Right lobe of liver (tissue), 6 donors: ENCODE data around the gene DOCK1. TPM values are rescaled to one million over a fixed set of nuclear protein-coding genes. Genes with fewer than 3 reads are reported as not detected.

Source experiments
- ATAC-seq, 4 donors: fragments of 200-7000 bp; cut with Tn5 transposase; one replicate each; pipeline ENCODE4 v1.9.1; 2020; ENCODE audit warnings: mild to moderate bottlenecking in 4 of 4, moderate library complexity in 4 of 4
- DNase-seq, 3 donors: peaks; one replicate each; pipeline ENCODE4 v3.0.0-alpha.2; 2020
- H3K27ac ChIP-seq, 3 donors: fragments of 200-600 bp; one replicate each; pipeline ENCODE4 v1.8.0; 2022
- H3K27me3 ChIP-seq, 2 donors: fragments of 200-600 bp; one replicate each; pipeline ENCODE4 v1.8.0; 2022
- H3K36me3 ChIP-seq, 4 donors: fragments of 200-600 bp; sonication (generic) in 1 of 4; one replicate each; pipeline versions ENCODE4 v1.5.1 to v1.8.0; 2017 to 2022; ENCODE audit warnings: control low read depth in 1 of 4
- H3K4me1 ChIP-seq, 4 donors: fragments of 200-600 bp; sonication (generic) in 1 of 4; one replicate each; pipeline versions ENCODE4 v1.5.1 to v1.8.0; 2017 to 2022; ENCODE audit warnings: control low read depth in 1 of 4
- H3K4me3 ChIP-seq, 3 donors: fragments of 200-600 bp; one replicate each; pipeline ENCODE4 v1.8.0; 2022
- H3K9me3 ChIP-seq, 4 donors: fragments of 200-600 bp; sonication (generic) in 1 of 4; one replicate each; pipeline versions ENCODE4 v1.5.1 to v1.8.0; 2017 to 2022; ENCODE audit warnings: control low read depth in 1 of 4
- POLR2A ChIP-seq: fragments of 450-650 bp; IDR thresholded peaks from one replicate; pipeline ENCODE4 v1.6.1; 2017; ENCODE audit warnings: antibody characterized with exemption, mild to moderate bottlenecking
- WGBS: methylation state at CpG from one replicate; pipeline ENCODE4 v1.1.6; 2018; ENCODE audit warnings: low coverage, low lambda C conversion rate; ENCODE audit not compliant: insufficient coverage; ENCODE audit errors: missing lambda C conversion rate; 5-methylcytosine and 5-hydroxymethylcytosine counted together
- intact Hi-C, 2 donors: fragments of 100-400 bp; cut with DNase I; formaldehyde crosslinking; loops; one replicate each; pipeline versions ENCODE4 v1.11.2 to v1.14.1; 2022
- total RNA-seq, 6 experiments: library from RNA; depleted of rRNA in 2 of 6; stranded (reverse); fragments of >200 nt in 2 of 6; fragmentation: NEBNext Ultra II Directional in 3 of 6; extraction: Animal tissue kit (Norgen Biotek cat#: 25700) in 3 of 6; gene quantifications; one replicate each; pipeline versions ENCODE4 v1.1.0 to v1.2.4, GENCODE V29; 2016 to 2023
- TF ChIP-seq, protein P1 (sequence below), 4 donors: fragments of 200-600 bp in 3 of 4; fragments of 450-650 bp in 1 of 4; IDR thresholded peaks; one replicate each; pipeline versions ENCODE4 v1.5.1 to v1.8.0; 2016 to 2022; ENCODE audit warnings: antibody characterized with exemption in 4 of 4, mild to moderate bottlenecking in 2 of 4
- donor health status: DM: no; HTN: yes; CAD: no.
- donor health status: DM: no; HTN: no; CAD: no.
- donor health status: DM: no; HTN: no; CAD: no.
- donor health status: DM: no; HTN: yes; CAD: no.
- donor health status: DM: no; HTN: yes; CAD: no.

DOCK1 gene
- total RNA-seq, 6 experiments from 2014 or later, result 13.8 to 17.8 (median 14.6) TPM

GRCh38 chr10:127200646-127201045, 295.4 kb downstream of the DOCK1 start:
- Histone ChIP-seq H3K4me1 (peaks cover 0 to 3% (median 0%) of the 10 kb centered on the region in 4 donors), H3K4me3 (no peak overlapping the region), H3K9me3 (no peaks in the 10 kb centered on the region), H3K27ac (no peak overlapping the region), H3K36me3 (no peaks in the 10 kb centered on the region), H3K27me3 (no peaks in the 10 kb centered on the region)
- ATAC-seq (no peak), DNase-seq (no peak)
- TF ChIP-seq, protein P1, sequence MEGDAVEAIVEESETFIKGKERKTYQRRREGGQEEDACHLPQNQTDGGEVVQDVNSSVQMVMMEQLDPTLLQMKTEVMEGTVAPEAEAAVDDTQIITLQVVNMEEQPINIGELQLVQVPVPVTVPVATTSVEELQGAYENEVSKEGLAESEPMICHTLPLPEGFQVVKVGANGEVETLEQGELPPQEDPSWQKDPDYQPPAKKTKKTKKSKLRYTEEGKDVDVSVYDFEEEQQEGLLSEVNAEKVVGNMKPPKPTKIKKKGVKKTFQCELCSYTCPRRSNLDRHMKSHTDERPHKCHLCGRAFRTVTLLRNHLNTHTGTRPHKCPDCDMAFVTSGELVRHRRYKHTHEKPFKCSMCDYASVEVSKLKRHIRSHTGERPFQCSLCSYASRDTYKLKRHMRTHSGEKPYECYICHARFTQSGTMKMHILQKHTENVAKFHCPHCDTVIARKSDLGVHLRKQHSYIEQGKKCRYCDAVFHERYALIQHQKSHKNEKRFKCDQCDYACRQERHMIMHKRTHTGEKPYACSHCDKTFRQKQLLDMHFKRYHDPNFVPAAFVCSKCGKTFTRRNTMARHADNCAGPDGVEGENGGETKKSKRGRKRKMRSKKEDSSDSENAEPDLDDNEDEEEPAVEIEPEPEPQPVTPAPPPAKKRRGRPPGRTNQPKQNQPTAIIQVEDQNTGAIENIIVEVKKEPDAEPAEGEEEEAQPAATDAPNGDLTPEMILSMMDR (IDR thresholded peaks at IDR 0.05), result no peak
- TF ChIP-seq POLR2A, result no peak
- 90% methylated on average over 8 of the region's 8 CpGs for WGBS
- intact Hi-C loops, result no loop called here

DNA sequence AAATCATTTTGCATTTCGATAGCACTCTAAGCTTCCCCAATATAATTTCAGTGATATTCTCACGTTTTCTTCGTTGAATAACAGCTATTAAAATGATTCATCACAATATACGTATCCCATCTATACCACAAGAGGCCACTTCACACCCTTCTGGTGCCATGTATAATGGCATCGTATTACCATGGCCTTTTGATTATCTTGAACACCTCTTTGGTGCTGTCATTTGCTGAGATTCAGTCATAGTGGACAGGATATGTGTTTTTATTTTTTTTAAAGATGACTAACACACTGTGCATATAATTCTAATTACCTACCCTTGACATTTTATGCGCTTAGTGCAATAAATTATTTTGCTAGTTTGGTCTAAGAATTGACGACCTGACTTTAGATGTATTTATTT, 297.8 kb downstream of the DOCK1 start:
- ATAC-seq (no peak), DNase-seq (no peak)
- intact Hi-C loops, result no loop called here
- Histone ChIP-seq H3K4me3 (no peak overlapping the region), H3K4me1 (no peaks in the 10 kb centered on the region), H3K27me3 (no peaks in the 10 kb centered on the region), H3K36me3 (no peaks in the 10 kb centered on the region), H3K9me3 (no peaks in the 10 kb centered on the region), H3K27ac (no peak overlapping the region)
- TF ChIP-seq, protein P1 (IDR thresholded peaks at IDR 0.05), result no peak
- TF ChIP-seq POLR2A, result no peak
- WGBS, result 89% methylated on average over 7 of the region's 7 CpGs

DNA sequence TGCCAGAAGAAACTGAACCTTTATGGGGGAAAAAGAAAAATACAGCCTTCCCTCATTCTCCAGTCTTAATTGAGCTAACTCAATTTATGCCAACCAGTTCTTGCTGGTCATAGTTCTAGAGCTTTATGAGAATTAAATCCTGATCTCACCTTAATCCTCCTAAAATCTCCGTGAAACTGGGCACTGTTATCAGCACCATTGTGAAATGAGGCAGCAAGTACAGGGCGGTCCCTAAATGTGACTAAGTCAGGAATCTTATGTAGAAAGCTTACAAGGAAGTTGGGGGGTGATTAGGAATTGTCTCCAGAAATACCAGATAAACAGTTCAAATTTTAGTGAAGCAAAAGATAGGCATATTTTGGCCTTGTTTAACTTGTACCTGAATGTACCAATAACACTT, 301.9 kb downstream of the DOCK1 start:
- no peak for ATAC-seq
- TF ChIP-seq POLR2A, result no peak
- TF ChIP-seq, protein P1 (IDR thresholded peaks at IDR 0.05), result no peak
- 91% methylated on average over 2 of the region's 2 CpGs for WGBS
- Histone ChIP-seq H3K36me3 (no peaks in the 10 kb centered on the region), H3K27ac (no peak overlapping the region), H3K27me3 (no peaks in the 10 kb centered on the region), H3K9me3 (no peaks in the 10 kb centered on the region), H3K4me1 (no peaks in the 10 kb centered on the region), H3K4me3 (no peak overlapping the region)
- no peak for DNase-seq
- intact Hi-C loops, result no loop called here

DNA sequence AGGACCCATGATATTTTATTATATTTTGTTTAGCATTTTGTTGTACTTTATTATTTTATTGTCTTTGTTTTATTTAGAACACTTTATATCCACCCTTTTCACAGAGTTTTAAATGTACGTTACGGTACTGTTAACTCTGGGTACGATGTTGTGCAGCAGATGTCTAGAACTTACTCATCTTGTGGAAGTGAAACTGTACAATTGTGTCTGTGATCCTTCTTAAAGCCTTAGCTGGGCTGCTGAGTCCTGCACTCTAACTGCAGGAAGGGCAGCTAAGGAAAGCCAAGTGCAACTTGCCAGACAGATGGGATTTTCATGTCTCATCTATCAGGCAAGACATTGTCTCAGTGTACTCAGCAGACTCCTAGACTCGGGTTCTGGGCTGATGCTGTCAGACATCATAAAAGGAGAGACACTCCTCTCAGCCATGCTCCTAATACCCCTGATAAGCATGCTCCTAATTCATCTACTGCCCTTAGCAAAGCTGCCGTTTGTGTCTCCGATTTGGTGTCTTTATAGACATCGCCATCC, 305.8 kb downstream of the DOCK1 start:
- no peak overlapping the region for H3K27ac ChIP-seq
- no peak overlapping the region for H3K4me3 ChIP-seq
- no peaks in the 10 kb centered on the region for H3K27me3 ChIP-seq
- H3K4me1 ChIP-seq, result no peaks in the 10 kb centered on the region
- ATAC-seq (no peak), DNase-seq (no peak)
- H3K36me3 ChIP-seq, result no peaks in the 10 kb centered on the region
- intact Hi-C loops, result no loop called here
- H3K9me3 ChIP-seq, result no peaks in the 10 kb centered on the region
- TF ChIP-seq POLR2A, result no peak
- TF ChIP-seq, protein P1 (IDR thresholded peaks at IDR 0.05), result no peak
- 86% methylated on average over 6 of the region's 7 CpGs for WGBS

- Histone ChIP-seq H3K4me3 (no peak overlapping the region), H3K9me3 (no peaks in the 10 kb centered on the region), H3K4me1 (no peaks in the 10 kb centered on the region), H3K27ac (no peak overlapping the region), H3K27me3 (no peaks in the 10 kb centered on the region), H3K36me3 (no peaks in the 10 kb centered on the region)
- no peak for ATAC-seq
- TF ChIP-seq, protein P1 (IDR thresholded peaks at IDR 0.05), result no peak
- no peak for TF ChIP-seq POLR2A
- intact Hi-C loops, result no loop called here
- no peak for DNase-seq
- 55% methylated on average over 3 of the region's 4 CpGs for WGBS
Observed at GRCh38 chr10:127215866-127216265, 310.6 kb downstream of the DOCK1 start.
